PC-3 (cell line): Measurements from ENCODE around the gene WIZ.

ENCODE experiments used
- CTCF ChIP-seq: fragments of 300-600 bp; sonication (generic); conservative IDR thresholded peaks from 2 replicates; pipeline ENCODE4 v1.5.1; 2017; ENCODE audit warnings: antibody characterized with exemption, low read depth, mild to moderate bottlenecking, low read length
- EZH2 ChIP-seq: fragments of 300-600 bp; sonication (generic); IDR thresholded peaks from one replicate; pipeline ENCODE4 v1.6.1; 2017; ENCODE audit warnings: antibody characterized with exemption, mild to moderate bottlenecking, low read length; ENCODE audit not compliant: unreplicated experiment

GRCh38 chr19:15403151-15403531 is 46.6 kb downstream of the WIZ start:
- TF ChIP-seq CTCF (no peak), EZH2 (no peak)
